Astrocyte (in vitro differentiated cells and primary cell): ENCODE results near the gene AVEN. TPM values are rescaled to one million over a fixed set of nuclear protein-coding genes. Genes with fewer than 3 reads are reported as not detected.
"Not testable (repeated sequence)": the region's sequence is repeated elsewhere in the genome, so short reads cannot be mapped to it uniquely, and the experiment has no call there.

Experiments
- DNase-seq: peaks from one replicate; pipeline ENCODE4 v3.0.0-alpha.2; 2010; ENCODE audit warnings: low read depth
- FAIRE-seq: peaks from 2 replicates; lab custom pipeline; 2011; peaks lifted over from hg19 to GRCh38; lab: Jason Lieb, UNC
- H2AFZ ChIP-seq: 2 replicates; pipeline ENCODE4 v1.6.0; 2012; ENCODE audit warnings: low read depth, low read length, inconsistent platforms
- H3K27ac ChIP-seq: 2 replicates; pipeline ENCODE4 v1.5.1; 2011; ENCODE audit warnings: low read depth, low read length, inconsistent platforms
- H3K27me3 ChIP-seq: 2 replicates; pipeline ENCODE4 v1.6.0; 2011; ENCODE audit warnings: low read length, inconsistent platforms; ENCODE audit not compliant: insufficient read depth
- H3K36me3 ChIP-seq: 2 replicates; pipeline ENCODE4 v1.5.1; 2011; ENCODE audit warnings: low read length, inconsistent platforms; ENCODE audit not compliant: insufficient read depth
- H3K4me1 ChIP-seq: 2 replicates; pipeline ENCODE4 v1.5.1; 2011; ENCODE audit warnings: low read length, inconsistent platforms; ENCODE audit not compliant: insufficient read depth
- H3K4me2 ChIP-seq: 2 replicates; pipeline ENCODE4 v1.6.0; 2012; ENCODE audit warnings: low read length, inconsistent platforms
- H3K4me3 ChIP-seq: 2 replicates; pipeline ENCODE4 v1.5.1; 2011; ENCODE audit warnings: low read depth, mild to moderate bottlenecking, low read length, inconsistent platforms; ENCODE audit not compliant: insufficient read depth
- H3K79me2 ChIP-seq: 2 replicates; pipeline ENCODE4 v1.6.0; 2012; ENCODE audit warnings: mild to moderate bottlenecking, low read length, inconsistent platforms; ENCODE audit not compliant: insufficient read depth
- H3K9ac ChIP-seq: 2 replicates; pipeline ENCODE4 v1.6.0; 2012; ENCODE audit warnings: mild to moderate bottlenecking, low read length, inconsistent platforms
- H3K9me3 ChIP-seq: 2 replicates; pipeline ENCODE4 v1.5.1; 2012; ENCODE audit warnings: low read depth, mild to moderate bottlenecking, low read length, inconsistent platforms; ENCODE audit not compliant: insufficient read depth
- H4K20me1 ChIP-seq: 2 replicates; pipeline ENCODE4 v1.6.0; 2012; ENCODE audit warnings: low read length, inconsistent platforms; ENCODE audit not compliant: insufficient read depth
- H3K27ac Mint-ChIP-seq: one replicate; pipeline ENCODE4 v1.8.0; 2021; ENCODE audit warnings: mild to moderate bottlenecking, mixed read lengths; ENCODE audit not compliant: unreplicated experiment
- H3K27me3 Mint-ChIP-seq: one replicate; pipeline ENCODE4 v1.8.0; 2021; ENCODE audit warnings: low read depth, mixed read lengths; ENCODE audit not compliant: unreplicated experiment
- H3K36me3 Mint-ChIP-seq: one replicate; pipeline ENCODE4 v1.8.0; 2021; ENCODE audit warnings: low read depth, mixed read lengths; ENCODE audit not compliant: unreplicated experiment
- H3K4me1 Mint-ChIP-seq: one replicate; pipeline ENCODE4 v1.8.0; 2021; ENCODE audit warnings: low read depth, mixed read lengths; ENCODE audit not compliant: unreplicated experiment
- H3K4me3 Mint-ChIP-seq: one replicate; pipeline ENCODE4 v1.8.0; 2021; ENCODE audit warnings: mild to moderate bottlenecking, moderate library complexity, mixed read lengths; ENCODE audit not compliant: unreplicated experiment
- H3K9me3 Mint-ChIP-seq: one replicate; pipeline ENCODE4 v1.8.0; 2021; ENCODE audit warnings: mild to moderate bottlenecking, mixed read lengths; ENCODE audit not compliant: unreplicated experiment
- EZH2 ChIP-seq: IDR thresholded peaks from 2 replicates; pipeline ENCODE4 v1.6.1; 2012; ENCODE audit warnings: mild to moderate bottlenecking, low read length, inconsistent platforms; ENCODE audit not compliant: insufficient read depth
- total RNA-seq: library from RNA; stranded (reverse); gene quantifications from 2 replicates; pipeline ENCODE4 v1.2.1, GENCODE V29; 2021
- TF ChIP-seq, protein P1 (sequence below): IDR thresholded peaks from 2 replicates; pipeline ENCODE4 v1.5.1; 2011; ENCODE audit warnings: low read depth, mild to moderate bottlenecking, inconsistent platforms, low read length, moderate library complexity; ENCODE audit not compliant: insufficient read depth

Gene AVEN
- total RNA-seq, 1 donor from 2014 or later: 34.1 TPM

DNA sequence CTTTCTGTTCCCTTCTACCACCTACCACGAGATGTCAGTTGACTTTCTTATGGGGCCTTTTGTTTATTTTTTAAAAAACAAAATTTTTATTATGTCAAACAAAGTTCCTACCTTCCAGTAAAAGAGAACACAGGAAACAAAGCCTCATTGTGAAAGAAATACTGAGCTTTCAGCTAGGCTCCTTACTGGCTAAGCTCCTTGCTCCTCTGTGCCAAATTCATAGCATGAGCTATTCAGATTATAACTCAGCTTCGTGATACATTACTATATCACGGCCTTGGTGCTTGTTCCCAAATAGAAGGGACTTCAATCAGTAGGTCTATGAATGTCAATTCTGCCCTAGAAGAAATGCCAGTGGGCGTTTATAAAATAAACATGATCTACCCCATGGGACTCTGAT, 216.5 kb downstream of the AVEN start:
- H3K36me3 ChIP-seq: no peaks in the 10 kb centered on the region
- no peak overlapping the region for H2AFZ ChIP-seq
- no peak overlapping the region for H3K27ac Mint-ChIP-seq
- peaks cover 2% of the 10 kb centered on the region for H3K4me1 Mint-ChIP-seq
- H3K27me3 Mint-ChIP-seq: peaks cover 8% of the 10 kb centered on the region
- H3K79me2 ChIP-seq: no peaks in the 10 kb centered on the region
- H3K36me3 Mint-ChIP-seq: no peaks in the 10 kb centered on the region
- no peak overlapping the region for H3K4me3 ChIP-seq
- H3K27me3 ChIP-seq: peaks cover 4% of the 10 kb centered on the region
- no peak overlapping the region for H3K9ac ChIP-seq
- no peak for FAIRE-seq
- H3K27ac ChIP-seq: no peak overlapping the region
- no peak for DNase-seq
- H3K4me2 ChIP-seq: no peak overlapping the region
- H4K20me1 ChIP-seq: no peaks in the 10 kb centered on the region
- TF ChIP-seq, protein P1, sequence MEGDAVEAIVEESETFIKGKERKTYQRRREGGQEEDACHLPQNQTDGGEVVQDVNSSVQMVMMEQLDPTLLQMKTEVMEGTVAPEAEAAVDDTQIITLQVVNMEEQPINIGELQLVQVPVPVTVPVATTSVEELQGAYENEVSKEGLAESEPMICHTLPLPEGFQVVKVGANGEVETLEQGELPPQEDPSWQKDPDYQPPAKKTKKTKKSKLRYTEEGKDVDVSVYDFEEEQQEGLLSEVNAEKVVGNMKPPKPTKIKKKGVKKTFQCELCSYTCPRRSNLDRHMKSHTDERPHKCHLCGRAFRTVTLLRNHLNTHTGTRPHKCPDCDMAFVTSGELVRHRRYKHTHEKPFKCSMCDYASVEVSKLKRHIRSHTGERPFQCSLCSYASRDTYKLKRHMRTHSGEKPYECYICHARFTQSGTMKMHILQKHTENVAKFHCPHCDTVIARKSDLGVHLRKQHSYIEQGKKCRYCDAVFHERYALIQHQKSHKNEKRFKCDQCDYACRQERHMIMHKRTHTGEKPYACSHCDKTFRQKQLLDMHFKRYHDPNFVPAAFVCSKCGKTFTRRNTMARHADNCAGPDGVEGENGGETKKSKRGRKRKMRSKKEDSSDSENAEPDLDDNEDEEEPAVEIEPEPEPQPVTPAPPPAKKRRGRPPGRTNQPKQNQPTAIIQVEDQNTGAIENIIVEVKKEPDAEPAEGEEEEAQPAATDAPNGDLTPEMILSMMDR: no peak
- TF ChIP-seq EZH2: no peak
- no peaks in the 10 kb centered on the region for H3K9me3 Mint-ChIP-seq
- no peak overlapping the region for H3K4me3 Mint-ChIP-seq
- no peaks in the 10 kb centered on the region for H3K9me3 ChIP-seq
- no peaks in the 10 kb centered on the region for H3K4me1 ChIP-seq

DNA sequence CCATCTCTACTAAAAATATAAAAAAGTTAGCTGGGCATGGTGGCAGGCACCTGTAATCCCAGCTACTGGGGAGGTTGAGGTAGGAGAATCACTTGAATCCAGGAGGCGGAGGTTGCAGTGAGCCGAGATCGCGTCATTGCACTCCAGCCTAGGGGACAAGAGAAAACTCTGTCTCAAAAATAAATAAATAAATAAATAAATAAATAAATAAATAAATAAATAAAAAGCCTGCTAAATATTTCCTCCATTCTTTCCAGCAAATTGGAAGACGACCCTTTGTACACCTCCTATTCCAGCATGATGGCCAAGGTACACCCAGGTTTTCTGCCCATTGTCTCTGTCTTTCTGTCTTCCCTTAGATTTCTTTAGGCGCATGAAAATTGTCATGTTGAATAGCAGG, 219.5 kb downstream of the AVEN start:
- not testable (repeated sequence) for H3K36me3 ChIP-seq, DNase-seq, H3K9me3 ChIP-seq, H4K20me1 ChIP-seq, H3K27ac ChIP-seq, H3K4me3 ChIP-seq, H3K4me3 Mint-ChIP-seq, H3K36me3 Mint-ChIP-seq, H3K4me1 ChIP-seq, H3K4me2 ChIP-seq, H3K4me1 Mint-ChIP-seq, H3K9ac ChIP-seq, FAIRE-seq, H2AFZ ChIP-seq, H3K79me2 ChIP-seq, H3K27ac Mint-ChIP-seq, H3K9me3 Mint-ChIP-seq, H3K27me3 ChIP-seq
- H3K27me3 Mint-ChIP-seq: peaks cover 20% of the 10 kb centered on the region

Other genes starting within 250 kb of the AVEN start
- 0.07 TPM in 1 of 2 replicates, not detected in the other for gene CHRM5, start 70.7 kb downstream of the AVEN start, total RNA-seq
- 120 and 157 TPM in 2 replicates for gene EMC7, start 62.7 kb upstream of the AVEN start, total RNA-seq
- gene PGBD4, start 62.9 kb upstream of the AVEN start, total RNA-seq: 1.4 TPM in 2 replicates
- gene KATNBL1, start 170.9 kb upstream of the AVEN start, total RNA-seq: 45.7 and 54.6 TPM in 2 replicates
- gene EMC4, start 185.8 kb upstream of the AVEN start, total RNA-seq: 94.1 and 104 TPM in 2 replicates